ENCODE data around the gene PON2.

GRCh38 chr7:95391761-95392160 is 43.1 kb downstream of the PON2 start:
- TF ChIP-seq, protein P1, sequence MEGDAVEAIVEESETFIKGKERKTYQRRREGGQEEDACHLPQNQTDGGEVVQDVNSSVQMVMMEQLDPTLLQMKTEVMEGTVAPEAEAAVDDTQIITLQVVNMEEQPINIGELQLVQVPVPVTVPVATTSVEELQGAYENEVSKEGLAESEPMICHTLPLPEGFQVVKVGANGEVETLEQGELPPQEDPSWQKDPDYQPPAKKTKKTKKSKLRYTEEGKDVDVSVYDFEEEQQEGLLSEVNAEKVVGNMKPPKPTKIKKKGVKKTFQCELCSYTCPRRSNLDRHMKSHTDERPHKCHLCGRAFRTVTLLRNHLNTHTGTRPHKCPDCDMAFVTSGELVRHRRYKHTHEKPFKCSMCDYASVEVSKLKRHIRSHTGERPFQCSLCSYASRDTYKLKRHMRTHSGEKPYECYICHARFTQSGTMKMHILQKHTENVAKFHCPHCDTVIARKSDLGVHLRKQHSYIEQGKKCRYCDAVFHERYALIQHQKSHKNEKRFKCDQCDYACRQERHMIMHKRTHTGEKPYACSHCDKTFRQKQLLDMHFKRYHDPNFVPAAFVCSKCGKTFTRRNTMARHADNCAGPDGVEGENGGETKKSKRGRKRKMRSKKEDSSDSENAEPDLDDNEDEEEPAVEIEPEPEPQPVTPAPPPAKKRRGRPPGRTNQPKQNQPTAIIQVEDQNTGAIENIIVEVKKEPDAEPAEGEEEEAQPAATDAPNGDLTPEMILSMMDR (IDR thresholded peaks at IDR 0.05), result no peak
- no peak for TF ChIP-seq POLR2A (IDR thresholded peaks at IDR 0.05)

Measured in Peyer's patch (tissue), 4 donors.